GM19193 (cell line): ENCODE results near the gene ZMIZ1.

Source experiments
- POLR2A ChIP-seq: IDR thresholded peaks from 4 replicates; pipeline ENCODE4 v1.6.1; 2011; ENCODE audit not compliant: insufficient read depth, insufficient read length; ENCODE audit errors: extremely low read depth

ZMIZ1 gene

GRCh38 chr10:79295563-79295962, 226.8 kb downstream of the ZMIZ1 start:
- no peak for TF ChIP-seq POLR2A

GRCh38 chr10:79296431-79296830, 227.7 kb downstream of the ZMIZ1 start:
- TF ChIP-seq POLR2A, result no peak

GRCh38 chr10:79298403-79299244, 229.9 kb downstream of the ZMIZ1 start:
- no peak for TF ChIP-seq POLR2A

- TF ChIP-seq POLR2A, result no peak
These were observed 230.9 kb downstream of the ZMIZ1 start for GRCh38 chr10:79299397-79300241.

- TF ChIP-seq POLR2A, result no peak
These were observed 231.9 kb downstream of the ZMIZ1 start for GRCh38 chr10:79300711-79301110.

GRCh38 chr10:79301754-79302530, 233.2 kb downstream of the ZMIZ1 start:
- TF ChIP-seq POLR2A, result no peak

- TF ChIP-seq POLR2A, result no peak
These were observed 235.1 kb downstream of the ZMIZ1 start for GRCh38 chr10:79303631-79304478.

- TF ChIP-seq POLR2A, result no peak
These were observed 235.8 kb downstream of the ZMIZ1 start for GRCh38 chr10:79304479-79305087.

GRCh38 chr10:79305515-79305914, 236.7 kb downstream of the ZMIZ1 start:
- TF ChIP-seq POLR2A, result no peak

GRCh38 chr10:79305988-79306387, 237.2 kb downstream of the ZMIZ1 start:
- no peak for TF ChIP-seq POLR2A

GRCh38 chr10:79306644-79307220, 238.0 kb downstream of the ZMIZ1 start:
- no peak for TF ChIP-seq POLR2A

GRCh38 chr10:79308016-79308415, 239.2 kb downstream of the ZMIZ1 start:
- TF ChIP-seq POLR2A, result no peak

- no peak for TF ChIP-seq POLR2A
These were observed 240.4 kb downstream of the ZMIZ1 start for GRCh38 chr10:79308969-79309665.
